G401.6 (cell line): Measurements from ENCODE around the gene TMEM134.

Experiments used
- FAIRE-seq: peaks from 2 replicates; lab custom pipeline; 2012; peaks lifted over from hg19 to GRCh38; lab: Jason Lieb, UNC

TMEM134 gene

DNA sequence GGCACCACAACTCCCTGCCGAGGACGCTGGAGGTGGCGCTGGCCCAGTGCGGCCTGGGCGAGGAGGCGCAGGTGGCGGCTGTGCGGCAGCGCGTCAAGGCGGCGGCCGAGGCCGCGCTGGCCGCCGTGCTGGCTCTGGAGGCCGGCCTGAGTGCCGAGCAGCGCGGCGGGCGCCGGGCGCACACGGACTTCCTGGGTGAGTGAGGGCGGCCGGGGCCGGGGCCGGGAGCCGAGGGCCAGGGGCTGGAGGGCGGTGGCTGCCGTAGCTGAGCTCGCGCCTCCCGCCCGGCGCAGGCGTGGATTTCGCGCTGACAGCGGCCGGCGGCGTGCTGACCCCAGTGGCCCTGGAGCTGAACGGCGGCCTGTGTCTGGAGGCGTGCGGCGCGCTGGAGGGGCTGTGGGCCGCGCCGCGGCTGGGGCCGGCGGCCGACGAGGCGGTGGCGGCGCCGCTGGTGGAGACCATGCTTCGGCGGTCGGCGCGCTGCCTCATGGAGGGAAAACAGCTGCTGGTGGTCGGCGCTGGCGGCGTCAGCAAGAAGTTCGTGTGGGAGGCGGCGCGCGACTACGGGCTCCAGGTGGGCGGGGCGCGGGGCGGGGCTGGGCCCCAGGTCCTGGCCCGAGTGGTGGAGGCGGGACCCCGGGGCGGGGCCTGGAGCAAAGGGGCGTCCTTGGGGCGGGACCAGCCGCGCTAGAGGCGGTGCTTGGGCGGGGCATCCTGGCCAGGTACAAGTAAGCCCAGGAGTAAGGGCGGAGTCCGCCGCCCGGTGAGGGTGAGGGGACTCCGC lies 48.2 kb downstream of the TMEM134 start:
- FAIRE-seq = peak; percentile 28

GRCh38 chr11:67420147-67420645 lies 48.9 kb downstream of the TMEM134 start:
- FAIRE-seq = no peak

GRCh38 chr11:67419325-67420049 lies 49.6 kb downstream of the TMEM134 start:
- no peak for FAIRE-seq

- no peak for FAIRE-seq
These were observed 50.4 kb downstream of the TMEM134 start for GRCh38 chr11:67418476-67419281.

- no peak for FAIRE-seq
These were observed 51.6 kb downstream of the TMEM134 start for GRCh38 chr11:67417425-67417824.

GRCh38 chr11:67416416-67417335 lies 52.4 kb downstream of the TMEM134 start:
- FAIRE-seq = peak; percentile 15

DNA sequence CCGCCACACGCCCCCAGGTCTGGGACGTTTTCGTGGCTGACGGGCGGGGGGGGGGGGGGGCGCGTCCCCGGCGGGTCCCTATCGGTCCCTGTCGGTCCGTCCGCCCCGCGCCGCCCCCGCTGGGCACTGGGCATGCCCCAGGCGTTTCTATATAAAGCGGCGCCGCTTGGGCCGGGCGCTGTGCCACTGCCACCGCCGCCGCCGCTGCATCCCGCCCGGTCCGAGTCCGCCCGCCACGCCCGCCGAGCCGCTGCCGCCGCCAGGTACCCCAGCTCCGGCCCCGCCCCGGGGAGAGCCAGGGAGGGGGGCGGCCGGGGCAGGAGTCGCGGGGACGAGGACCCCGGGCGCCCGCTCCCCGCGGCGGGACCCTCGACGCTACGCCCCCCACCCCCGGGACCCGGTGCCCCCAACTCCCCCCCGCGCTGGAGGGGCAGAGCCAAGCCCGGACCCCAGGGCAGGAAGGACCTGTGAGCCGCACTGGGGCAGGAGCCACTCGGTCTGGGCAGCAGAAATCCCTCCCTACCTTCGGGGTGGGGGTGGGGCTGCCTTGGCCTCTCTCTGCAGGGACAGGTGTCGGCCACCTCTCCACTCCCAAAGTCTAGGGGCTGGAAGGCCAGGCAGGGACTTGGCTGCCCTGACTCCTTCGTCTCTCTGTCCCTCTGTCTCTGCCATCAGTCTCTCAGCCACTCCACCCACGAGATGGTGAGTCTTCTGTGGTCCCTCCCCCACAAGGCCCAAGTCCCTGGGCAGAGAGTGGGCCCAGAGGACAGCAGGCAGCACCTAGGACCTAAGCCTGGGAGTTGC lies 53.3 kb downstream of the TMEM134 start, which contains the start of gene CARNS1:
TSS of gene CARNS1 (plus strand) at position 178 of the 804 bp plus-strand sequence. CDS start at position 700, 522 bp downstream.
- no peak for FAIRE-seq

GRCh38 chr11:67413266-67413849 lies 55.7 kb downstream of the TMEM134 start:
- FAIRE-seq = no peak

- FAIRE-seq = no peak
These were observed 56.4 kb downstream of the TMEM134 start for GRCh38 chr11:67412495-67413179.

DNA sequence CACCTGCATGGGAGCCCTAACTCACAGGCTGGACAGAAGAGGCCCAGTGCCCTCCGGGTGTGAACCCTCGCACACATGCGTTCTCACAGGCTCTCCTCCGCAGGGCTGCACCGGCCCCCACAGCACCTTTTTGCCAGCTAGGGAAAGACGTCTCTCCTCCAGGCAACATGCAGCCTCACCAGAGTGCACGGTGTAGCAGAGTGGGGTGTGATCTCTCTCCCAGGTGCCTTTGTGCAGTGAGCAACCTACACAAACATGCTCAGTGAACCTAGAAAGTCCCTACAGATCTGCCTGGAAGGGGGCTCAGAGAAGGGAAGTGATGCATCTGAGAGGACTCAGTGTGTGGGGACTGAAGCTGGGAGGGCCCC lies 57.3 kb downstream of the TMEM134 start:
- FAIRE-seq = no peak
